IMR-90 (cell line): ENCODE results near the gene TK1. TPM values are rescaled to one million over a fixed set of nuclear protein-coding genes. Genes with fewer than 3 reads are reported as not detected.

ENCODE experiments used
- ATAC-seq: fragments of 200-7000 bp; cut with Tn5 transposase; 2 replicates; pipeline ENCODE4 v1.9.1; 2020; ENCODE audit warnings: low read depth, mild to moderate bottlenecking, moderate library complexity
- BruUV-seq: library from RNA; stranded (reverse); fragments of 400-500 nt; replicated peaks from 2 replicates; lab custom pipeline; 2021; lab: Mats Ljungman, UMichigan
- CTCF ChIA-PET: fragments of 300-600 bp; formaldehyde crosslinking; extraction: SDS; loops from one replicate; lab custom pipeline; 2021; ENCODE audit warnings: antibody characterized with exemption; lab: Yijun Ruan, JAX
- POLR2A ChIA-PET: fragments of 300-600 bp; sonication (Branson Sonifier 250); formaldehyde crosslinking; loops from one replicate; lab custom pipeline; 2022; ENCODE audit warnings: antibody characterized with exemption; ENCODE audit not compliant: unreplicated experiment; lab: Charles Lee
- DNase-seq: peaks from one replicate; pipeline ENCODE4 v3.0.0; 2013
- H2AFZ ChIP-seq: replicated peaks from 2 replicates; pipeline ENCODE3; 2013; ENCODE audit warnings: low read length, mild to moderate bottlenecking; ENCODE audit not compliant: poor library complexity
- H2AK5ac ChIP-seq: 2 replicates; pipeline ENCODE4 v1.6.1; 2013; ENCODE audit warnings: low read depth, low read length, inconsistent platforms
- H2AK9ac ChIP-seq: replicated peaks from 2 replicates; pipeline ENCODE3; 2013; ENCODE audit warnings: mild to moderate bottlenecking, low read depth, low read length, moderate library complexity; ENCODE audit not compliant: poor library complexity
- H2BK120ac ChIP-seq: 2 replicates; pipeline ENCODE4 v1.6.1; 2013; ENCODE audit warnings: low read depth, low read length, inconsistent platforms
- H2BK15ac ChIP-seq: 3 replicates; pipeline ENCODE4 v1.6.1; 2013; ENCODE audit warnings: low read depth, low read length, inconsistent platforms
- H2BK20ac ChIP-seq: 2 replicates; pipeline ENCODE4 v1.6.1; 2013; ENCODE audit warnings: low read depth, mild to moderate bottlenecking, inconsistent platforms, low read length, moderate library complexity
- H2BK5ac ChIP-seq: 2 replicates; pipeline ENCODE4 v1.6.1; 2013; ENCODE audit warnings: mild to moderate bottlenecking, low read depth, low read length, inconsistent platforms; ENCODE audit not compliant: poor library complexity, severe bottlenecking
- H3K14ac ChIP-seq: replicated peaks from 2 replicates; pipeline ENCODE4 v1.6.1; 2013; ENCODE audit warnings: low read depth, low read length, inconsistent platforms
- H3K18ac ChIP-seq: 2 replicates; pipeline ENCODE4 v1.6.1; 2013; ENCODE audit warnings: low read depth, low read length, control low read depth
- H3K23ac ChIP-seq: 2 replicates; pipeline ENCODE4 v1.6.1; 2013; ENCODE audit warnings: low read depth, low read length, inconsistent platforms
- H3K27ac ChIP-seq: 2 replicates; pipeline ENCODE4 v1.5.1; 2013; ENCODE audit warnings: mild to moderate bottlenecking, control low read depth, low read length; ENCODE audit not compliant: insufficient read depth
- H3K27me3 ChIP-seq: 2 replicates; pipeline ENCODE4 v1.6.1; 2013; ENCODE audit warnings: low read length; ENCODE audit not compliant: control insufficient read depth, insufficient read depth
- H3K36me3 ChIP-seq: 2 replicates; pipeline ENCODE4 v1.6.1; 2013; ENCODE audit warnings: low read length, mixed read lengths; ENCODE audit not compliant: control insufficient read depth, insufficient read depth
- H3K4ac ChIP-seq: 2 replicates; pipeline ENCODE4 v1.6.1; 2013; ENCODE audit warnings: low read depth, low read length, inconsistent platforms
- H3K4me1 ChIP-seq: 2 replicates; pipeline ENCODE4 v1.6.1; 2013; ENCODE audit warnings: low read length, mixed read lengths; ENCODE audit not compliant: control insufficient read depth, insufficient read depth
- H3K4me2 ChIP-seq: 2 replicates; pipeline ENCODE4 v1.6.1; 2013; ENCODE audit warnings: low read depth, mild to moderate bottlenecking, control low read depth, low read length, moderate library complexity
- H3K4me3 ChIP-seq: 2 replicates; pipeline ENCODE4 v1.5.1; 2013; ENCODE audit warnings: low read depth, mild to moderate bottlenecking, control low read depth, low read length, moderate library complexity; ENCODE audit not compliant: insufficient read depth
- H3K56ac ChIP-seq: 2 replicates; pipeline ENCODE4 v1.6.1; 2013; ENCODE audit warnings: low read length, inconsistent platforms; ENCODE audit not compliant: insufficient read depth; ENCODE audit errors: extremely low read depth
- H3K79me1 ChIP-seq, 2 experiments: 2 replicates each; pipeline ENCODE4 v1.6.1; 2013; ENCODE audit warnings: low read length in 2 of 2, inconsistent platforms in 1 of 2, low read depth in 1 of 2
- H3K9ac ChIP-seq: 2 replicates; pipeline ENCODE4 v1.6.1; 2013; ENCODE audit warnings: low read depth, low read length, control low read depth
- H3K9me1 ChIP-seq: 2 replicates; pipeline ENCODE4 v1.6.1; 2013; ENCODE audit warnings: low read length, inconsistent platforms; ENCODE audit not compliant: insufficient read depth
- H3K9me3 ChIP-seq: 2 replicates; pipeline ENCODE4 v1.6.1; 2013; ENCODE audit warnings: low read length; ENCODE audit not compliant: control insufficient read depth, insufficient read depth
- H4K20me1 ChIP-seq: 2 replicates; pipeline ENCODE4 v1.6.1; 2013; ENCODE audit warnings: low read length, inconsistent platforms; ENCODE audit not compliant: insufficient read depth
- H4K5ac ChIP-seq: 2 replicates; pipeline ENCODE4 v1.6.1; 2013; ENCODE audit warnings: mild to moderate bottlenecking, low read depth, low read length, control low read depth
- H4K8ac ChIP-seq, 2 experiments: 2 replicates each; pipeline ENCODE4 v1.6.1; 2013; ENCODE audit warnings: low read depth in 2 of 2, low read length in 2 of 2, control low read depth in 1 of 2, inconsistent platforms in 1 of 2
- H4K91ac ChIP-seq: 2 replicates; pipeline ENCODE4 v1.6.1; 2013; ENCODE audit warnings: low read depth, low read length, inconsistent platforms; ENCODE audit not compliant: insufficient read depth
- BHLHE40 ChIP-seq: fragments of 150-350 bp; IDR thresholded peaks from 2 replicates; pipeline ENCODE4 v1.6.1; 2016; ENCODE audit warnings: mild to moderate bottlenecking, low read depth, low read length
- CEBPB ChIP-seq: IDR thresholded peaks from 2 replicates; pipeline ENCODE4 v1.6.1; 2012; ENCODE audit warnings: low read depth, low read length, improper control_type of control experiment
- CHD1 ChIP-seq: IDR thresholded peaks from 2 replicates; pipeline ENCODE4 v1.6.1; 2012; ENCODE audit warnings: low read depth, low read length, improper control_type of control experiment
- CTCF ChIP-seq: conservative IDR thresholded peaks from 2 replicates; pipeline ENCODE4 v1.5.1; 2012; ENCODE audit warnings: mild to moderate bottlenecking, low read depth, low read length, improper control_type of control experiment
- FOS ChIP-seq: fragments of 150-350 bp; IDR thresholded peaks from 2 replicates; pipeline ENCODE4 v1.6.1; 2016; ENCODE audit warnings: low read depth, low read length
- MAFK ChIP-seq: IDR thresholded peaks from 2 replicates; pipeline ENCODE4 v1.6.1; 2012; ENCODE audit warnings: low read depth, low read length, improper control_type of control experiment
- MAZ ChIP-seq: IDR thresholded peaks from 2 replicates; pipeline ENCODE4 v1.6.1; 2012; ENCODE audit warnings: low read depth, mild to moderate bottlenecking, low read length, improper control_type of control experiment, moderate library complexity, borderline replicate concordance
- MXI1 ChIP-seq: IDR thresholded peaks from 2 replicates; pipeline ENCODE4 v1.6.1; 2012; ENCODE audit warnings: low read depth, mild to moderate bottlenecking, low read length, moderate library complexity, borderline replicate concordance
- NFE2L2 ChIP-seq: fragments of 150-350 bp; IDR thresholded peaks from 2 replicates; pipeline ENCODE4 v1.6.1; 2016; ENCODE audit warnings: low read depth, mild to moderate bottlenecking, low read length
- POLR2A ChIP-seq: IDR thresholded peaks from 2 replicates; pipeline ENCODE4 v1.6.1; 2012; ENCODE audit warnings: mild to moderate bottlenecking, low read depth, low read length
- RAD21 ChIP-seq: IDR thresholded peaks from 2 replicates; pipeline ENCODE4 v1.6.1; 2012; ENCODE audit warnings: low read length, improper control_type of control experiment
- RCOR1 ChIP-seq: IDR thresholded peaks from 2 replicates; pipeline ENCODE4 v1.6.1; 2012; ENCODE audit warnings: mild to moderate bottlenecking, low read length, improper control_type of control experiment; ENCODE audit not compliant: insufficient replicate concordance
- RFX5 ChIP-seq: IDR thresholded peaks from 2 replicates; pipeline ENCODE4 v1.8.0; 2012; ENCODE audit warnings: low read depth, mild to moderate bottlenecking, low read length, moderate library complexity
- SMC3 ChIP-seq: fragments of 150-350 bp; IDR thresholded peaks from 2 replicates; pipeline ENCODE4 v1.6.1; 2016; ENCODE audit warnings: low read depth, mild to moderate bottlenecking, antibody characterized with exemption, low read length, moderate library complexity
- WGBS, 2 experiments: methylation state at CpG; one replicate each; pipeline versions ENCODE4 v1.1.5 to v1.1.7; 2013; ENCODE audit warnings: missing lambda C conversion rate in 2 of 2; ENCODE audit not compliant: insufficient read length in 1 of 2; ENCODE audit errors: extremely low coverage in 2 of 2; 5-methylcytosine and 5-hydroxymethylcytosine counted together
- dilution Hi-C: fragments of 300-500 bp; cut with HindIII; formaldehyde crosslinking; loops from one replicate; pipeline ENCODE4 v1.14.3; 2018; ENCODE audit warnings: low sequenced_read_pairs; ENCODE audit not compliant: unreplicated experiment
- in situ Hi-C: fragments of 300-500 bp; cut with MboI; formaldehyde crosslinking; loops from 3 replicates; pipeline ENCODE4 v1.14.3; 2019; ENCODE audit warnings: low sequenced_read_pairs, inconsistent platforms, mixed read lengths
- intact Hi-C: fragments of 100-400 bp; cut with micrococcal nuclease; formaldehyde crosslinking; loops from 2 replicates; pipeline ENCODE4 v1.10.0; 2022
- polyA plus RNA-seq, 3 experiments: library from polyadenylated mRNA; depleted of rRNA; stranded (reverse); fragments of >200 nt; gene quantifications; 2 replicates each; pipeline ENCODE4 v1.2.3, GENCODE V29; 2012; ENCODE audit warnings: low replicate concordance in 1 of 3
- total RNA-seq: library from RNA; depleted of rRNA; stranded (reverse); fragments of >200 nt; gene quantifications from 2 replicates; pipeline ENCODE4 v1.2.3, GENCODE V29; 2012
- TF ChIP-seq, protein P1 (sequence below): fragments of 150-350 bp; IDR thresholded peaks from 2 replicates; pipeline ENCODE4 v1.6.1; 2016; ENCODE audit warnings: low read depth, mild to moderate bottlenecking, low read length, moderate library complexity, borderline replicate concordance
- TF ChIP-seq, protein P2 (sequence below): fragments of 150-350 bp; IDR thresholded peaks from 2 replicates; pipeline ENCODE4 v1.6.1; 2017; ENCODE audit warnings: mild to moderate bottlenecking, antibody characterized with exemption, low read length, low read depth

The TK1 gene
- total and polyA plus RNA-seq, 2 of the 4 experiments (the other 2 are of a cell fraction): 150 to 219 TPM

DNA sequence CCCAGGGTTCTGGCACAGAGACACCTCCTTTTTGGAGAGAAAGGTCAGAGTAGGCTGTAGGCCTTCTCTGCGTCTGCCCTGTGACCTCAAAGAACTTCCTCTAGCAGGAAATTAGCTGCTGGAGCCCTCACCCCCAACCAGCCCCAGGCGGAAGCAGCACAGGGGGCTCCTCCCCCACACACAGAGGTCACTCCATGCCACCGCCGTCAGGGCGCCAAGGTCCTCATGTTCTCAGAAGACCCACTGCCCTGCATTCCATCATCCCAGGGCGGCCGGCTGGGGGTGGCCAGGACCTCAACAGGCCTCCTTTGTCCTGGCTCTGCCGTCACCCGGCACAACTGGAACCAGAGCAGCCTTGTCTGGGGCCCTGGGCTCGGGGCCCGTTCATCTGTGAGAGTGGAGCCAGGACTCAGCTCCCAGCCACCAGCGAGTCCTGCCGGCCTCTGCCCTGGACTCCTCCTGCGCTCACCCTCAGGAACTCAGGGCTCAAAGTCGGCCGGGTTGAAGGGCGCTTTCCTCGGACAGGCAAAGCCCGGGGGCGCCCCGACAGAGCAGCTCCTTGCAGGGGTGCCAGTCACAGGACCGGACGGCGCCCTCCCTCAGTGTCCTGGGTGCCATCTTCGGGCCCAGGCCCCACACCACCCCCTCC lies 59.5 kb downstream of the TK1 start:
- Histone ChIP-seq H2AK9ac (no peak overlapping the region), H3K23ac (no peak overlapping the region), H3K79me1 (no peaks in the 10 kb centered on the region), H4K20me1 (no peaks in the 10 kb centered on the region; the same call in 1 of the 2 replicates), H3K4me1 (peaks cover 2% of the 10 kb centered on the region; the same call in 1 of the 2 replicates), H3K4me3 (no peak overlapping the region), H3K18ac (no peak overlapping the region), H3K56ac (no peak overlapping the region), H3K9me3 (no peaks in the 10 kb centered on the region), H2BK5ac (no peak overlapping the region), H4K8ac (no peak overlapping the region), H4K91ac (no peak overlapping the region), H2BK120ac (no peak overlapping the region), H3K27ac (no peak overlapping the region), H3K9ac (no peak overlapping the region), H2AK5ac (no peak overlapping the region), H3K36me3 (no peaks in the 10 kb centered on the region), H3K27me3 (peaks cover 56% of the 10 kb centered on the region), H4K5ac (no peak overlapping the region), H2BK20ac (no peak overlapping the region), H3K4me2 (no peak overlapping the region), H2BK15ac (no peak overlapping the region), H3K4ac (no peak overlapping the region), H2AFZ (no peak overlapping the region), H3K9me1 (no peaks in the 10 kb centered on the region), H3K14ac (no peak overlapping the region)
- BruUV-seq: no TSS peak
- ChIA-PET CTCF (no interaction called here), POLR2A (no interaction called here)
- intact Hi-C loops: no loop called here
- dilution Hi-C loops: no loop called here
- DNase-seq: no peak
- no peak for ATAC-seq
- 41% methylated on average over 11 of the region's 25 CpGs; no CpG with 5 or more reads in 1 of the 2 experiments for WGBS, 2 experiments
- TF ChIP-seq MAZ (no peak), BHLHE40 (no peak), RAD21 (no peak), MAFK (no peak), MXI1 (no peak), NFE2L2 (no peak), SMC3 (no peak), RFX5 (no peak), CTCF (no peak), CHD1 (no peak), CEBPB (no peak), POLR2A (no peak), RCOR1 (no peak), FOS (no peak)
- TF ChIP-seq, protein P1, sequence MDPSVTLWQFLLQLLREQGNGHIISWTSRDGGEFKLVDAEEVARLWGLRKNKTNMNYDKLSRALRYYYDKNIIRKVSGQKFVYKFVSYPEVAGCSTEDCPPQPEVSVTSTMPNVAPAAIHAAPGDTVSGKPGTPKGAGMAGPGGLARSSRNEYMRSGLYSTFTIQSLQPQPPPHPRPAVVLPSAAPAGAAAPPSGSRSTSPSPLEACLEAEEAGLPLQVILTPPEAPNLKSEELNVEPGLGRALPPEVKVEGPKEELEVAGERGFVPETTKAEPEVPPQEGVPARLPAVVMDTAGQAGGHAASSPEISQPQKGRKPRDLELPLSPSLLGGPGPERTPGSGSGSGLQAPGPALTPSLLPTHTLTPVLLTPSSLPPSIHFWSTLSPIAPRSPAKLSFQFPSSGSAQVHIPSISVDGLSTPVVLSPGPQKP: no peak
- TF ChIP-seq, protein P2, sequence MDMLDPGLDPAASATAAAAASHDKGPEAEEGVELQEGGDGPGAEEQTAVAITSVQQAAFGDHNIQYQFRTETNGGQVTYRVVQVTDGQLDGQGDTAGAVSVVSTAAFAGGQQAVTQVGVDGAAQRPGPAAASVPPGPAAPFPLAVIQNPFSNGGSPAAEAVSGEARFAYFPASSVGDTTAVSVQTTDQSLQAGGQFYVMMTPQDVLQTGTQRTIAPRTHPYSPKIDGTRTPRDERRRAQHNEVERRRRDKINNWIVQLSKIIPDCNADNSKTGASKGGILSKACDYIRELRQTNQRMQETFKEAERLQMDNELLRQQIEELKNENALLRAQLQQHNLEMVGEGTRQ: no peak
- in situ Hi-C loops: no loop called here
